ENCODE results near the gene PDC.

Gene PDC

GRCh38 chr1:186461014-186461413 lies at the start of gene PDC:
Gene PDC, minus strand, starts transcription at chr1:186461114. Its CDS starts 11,655 bp downstream, at chr1:186449459.
- DNase-seq: no peak

DNA sequence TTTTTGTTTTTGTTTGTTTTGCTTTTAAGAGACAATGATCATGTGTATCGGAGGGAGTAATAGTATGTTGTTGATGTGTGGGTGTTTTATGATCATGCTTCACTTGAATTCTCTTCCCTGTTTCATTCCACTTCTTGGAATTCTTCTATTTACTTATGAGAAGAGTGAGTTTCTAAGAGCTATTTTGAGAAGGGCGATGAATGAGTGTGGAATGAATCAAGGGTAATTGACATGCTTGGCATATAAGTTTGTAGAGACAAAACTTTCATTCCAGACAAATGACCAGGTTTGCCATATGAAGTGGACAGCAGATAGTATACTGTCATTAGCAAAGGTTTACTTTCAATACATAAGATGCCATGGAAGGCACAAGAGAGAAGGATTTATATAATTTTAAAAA lies 42.3 kb upstream of the PDC start:
- no peak for DNase-seq

GRCh38 chr1:186502087-186502486 lies 41.2 kb upstream of the PDC start:
- DNase-seq: peak; percentile 21

DNA sequence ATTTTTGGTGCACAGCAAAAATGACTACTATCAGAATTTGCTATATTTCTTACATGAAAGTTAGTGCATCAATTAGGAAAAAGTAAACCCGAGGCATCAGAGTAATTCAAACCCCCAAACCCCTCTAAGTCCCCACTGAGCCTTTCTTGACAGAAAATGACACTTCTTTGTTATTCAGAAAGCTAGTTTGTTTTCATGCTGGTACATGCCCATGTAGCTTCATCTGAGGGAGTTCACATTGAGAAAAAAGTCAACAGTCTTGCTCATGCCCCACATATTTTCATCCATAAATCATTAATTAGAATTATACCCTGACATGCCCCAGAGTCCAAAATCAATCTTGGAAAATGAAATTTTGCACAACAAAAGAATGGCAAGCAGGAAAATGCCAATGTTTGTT lies 39.9 kb upstream of the PDC start:
- DNase-seq: no peak

- no peak for DNase-seq
Observed at GRCh38 chr1:186499571-186499970, 38.7 kb upstream of the PDC start.

- no peak for DNase-seq
Observed at GRCh38 chr1:186498695-186499389, 37.9 kb upstream of the PDC start.

DNA sequence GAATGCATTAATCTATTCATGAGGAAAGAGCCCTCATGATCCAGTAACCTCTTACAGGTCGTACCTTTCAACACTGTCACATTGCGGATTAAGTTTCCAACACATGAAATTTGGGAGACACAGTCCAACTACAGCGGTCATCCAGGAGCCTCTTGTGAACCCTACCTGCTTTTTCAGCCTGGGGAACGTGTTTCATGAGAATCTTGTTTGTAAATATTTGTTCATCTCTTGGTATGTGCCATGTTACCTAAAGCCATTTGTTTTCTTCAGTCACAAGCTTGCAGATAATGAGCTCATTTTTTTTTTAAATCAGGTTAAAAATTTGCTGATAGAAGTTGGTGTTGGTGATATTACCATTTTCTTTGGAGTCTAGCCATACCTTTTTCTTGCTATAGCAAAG lies 37.2 kb upstream of the PDC start:
- DNase-seq: no peak

- DNase-seq: no peak
Observed at GRCh38 chr1:186497651-186498050, 36.7 kb upstream of the PDC start.

DNA sequence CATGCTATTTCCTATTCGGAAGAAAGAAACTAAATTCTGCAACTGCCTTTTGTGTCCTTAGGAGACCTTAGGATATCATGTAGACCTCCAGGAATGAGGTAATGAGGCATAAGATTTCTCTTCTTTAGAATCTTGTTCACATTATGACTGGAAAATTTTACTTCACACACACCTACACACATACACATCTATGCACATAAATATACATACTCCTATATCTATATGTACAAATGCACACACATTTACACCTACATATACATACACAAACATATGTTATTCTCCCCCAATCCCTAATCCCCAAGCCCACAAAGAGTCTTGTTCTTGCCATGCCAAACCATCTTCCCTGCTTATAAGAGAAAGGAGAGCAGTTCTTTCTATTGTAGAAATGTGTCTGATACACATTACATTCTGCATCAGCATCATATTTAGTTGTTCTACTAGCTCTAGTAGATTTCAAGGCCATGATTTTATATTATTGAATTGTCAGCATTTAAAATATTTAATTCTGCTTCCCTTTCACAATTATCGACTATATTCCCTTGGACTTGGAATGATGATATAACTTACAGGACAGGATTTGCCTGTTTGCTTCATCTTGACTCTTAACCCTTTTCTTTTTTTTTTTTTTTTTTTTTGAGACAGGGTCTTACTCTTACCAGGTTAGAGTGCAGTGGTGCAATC lies 35.4 kb upstream of the PDC start:
- no peak for DNase-seq

DNA sequence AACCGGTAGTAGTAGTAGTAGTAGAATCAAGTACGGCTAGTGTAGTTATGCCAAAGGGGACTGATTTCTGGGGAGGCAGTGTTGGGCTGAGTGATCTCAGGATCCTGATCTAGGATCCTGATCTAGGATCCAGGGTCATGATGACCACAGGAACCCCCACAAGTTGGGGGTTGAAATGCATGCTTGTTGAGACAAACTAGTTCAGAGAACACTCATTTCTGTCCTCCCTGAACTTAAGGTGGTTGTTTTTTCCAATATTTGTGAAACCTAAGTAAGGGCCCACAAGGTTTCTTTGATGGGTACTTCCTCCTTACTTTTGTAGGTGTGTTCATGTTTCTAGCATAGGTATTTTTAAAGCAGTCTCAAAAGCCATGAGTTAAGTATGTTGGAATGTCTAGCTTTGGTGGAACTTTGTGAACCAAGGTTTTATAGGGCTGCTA lies 33.9 kb upstream of the PDC start:
- no peak for DNase-seq

GRCh38 chr1:186492531-186493291 lies 31.8 kb upstream of the PDC start:
- no peak for DNase-seq

DNA sequence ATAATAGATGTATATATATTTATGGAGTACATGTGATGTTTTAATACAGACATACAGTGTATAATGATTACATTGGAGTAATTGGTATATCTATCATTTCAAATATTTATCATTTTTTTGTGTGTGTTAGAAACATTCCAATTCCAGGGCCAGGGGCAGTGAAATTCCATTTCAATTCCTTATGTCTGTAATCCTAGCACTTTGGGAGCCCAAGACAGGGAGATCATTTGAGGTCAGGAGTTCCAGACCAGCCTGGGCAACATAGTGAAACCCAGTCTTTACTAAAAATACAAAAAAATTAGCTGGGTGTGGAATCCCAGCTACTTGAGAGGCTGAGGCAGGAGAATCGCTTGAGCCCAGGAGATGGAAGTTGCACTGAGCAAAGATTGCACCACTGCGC lies 30.4 kb upstream of the PDC start:
- no peak for DNase-seq

GRCh38 chr1:186487163-186487562 lies 26.2 kb upstream of the PDC start:
- no peak for DNase-seq

DNA sequence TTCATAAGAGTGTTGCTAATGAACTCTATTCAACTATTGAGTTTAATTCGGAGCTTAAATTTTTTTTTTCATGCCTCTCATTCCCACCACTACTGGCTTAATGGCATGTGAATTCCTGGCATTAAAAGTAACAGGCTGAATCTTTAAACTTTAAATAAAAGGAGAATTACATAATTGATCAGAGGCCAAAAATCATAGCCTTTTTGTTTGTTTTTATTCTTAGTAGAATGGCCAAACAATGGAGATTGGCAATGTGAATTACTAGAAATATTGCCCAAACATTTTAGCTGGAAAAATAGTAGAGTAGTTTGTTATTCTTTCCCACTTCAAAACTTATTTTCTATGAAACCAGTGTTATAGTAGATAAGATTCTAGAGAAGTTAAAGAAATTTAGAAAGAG lies 25.1 kb upstream of the PDC start:
- DNase-seq: no peak

DNA sequence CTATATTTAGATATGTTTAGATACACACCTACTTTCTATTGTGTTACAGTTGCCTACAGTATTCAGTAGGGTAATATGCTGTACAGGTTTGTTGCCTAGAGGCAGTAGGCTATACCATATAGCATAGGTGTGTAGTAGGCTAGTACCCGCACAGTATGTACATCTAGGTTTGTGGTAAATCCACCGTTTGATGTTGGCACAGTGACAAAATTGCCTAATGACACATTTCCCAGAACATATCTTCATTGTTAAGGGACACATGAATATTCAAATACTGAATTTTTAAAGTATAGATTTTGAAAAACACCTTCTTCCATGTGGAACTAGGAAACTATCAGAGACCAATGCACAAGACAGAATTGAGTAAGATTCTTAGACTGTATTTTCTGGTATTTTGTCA lies 22.6 kb upstream of the PDC start:
- DNase-seq: no peak

- DNase-seq: peak; percentile 81
Observed at GRCh38 chr1:186482661-186483255, 21.8 kb upstream of the PDC start.

DNA sequence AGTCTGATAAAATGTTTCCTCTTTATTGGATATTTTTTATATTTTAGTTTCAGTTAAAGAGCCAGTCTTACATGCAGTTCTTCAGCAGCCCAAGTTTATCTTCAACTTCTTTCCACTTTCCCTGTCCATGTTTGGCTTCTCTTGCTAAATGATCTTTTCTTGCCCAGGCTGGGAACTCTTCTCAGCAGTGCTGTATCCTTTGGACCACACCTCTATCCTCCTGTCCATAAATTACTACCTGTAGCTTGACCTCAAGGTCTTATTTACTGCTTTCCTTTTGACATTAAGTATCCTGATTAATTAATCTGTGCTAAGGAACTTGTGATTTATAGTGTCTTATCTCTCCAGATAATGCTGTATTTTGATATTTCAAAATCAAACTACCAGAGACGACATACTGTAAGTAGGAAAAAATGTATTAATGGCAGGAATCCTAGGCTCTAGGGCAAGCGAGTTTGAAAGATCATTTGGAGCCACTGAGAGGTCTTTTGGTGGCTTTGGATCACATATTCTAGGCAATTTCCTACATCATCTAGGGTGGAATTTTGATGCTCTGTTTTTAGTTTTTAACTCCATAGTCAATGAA lies 20.5 kb upstream of the PDC start:
- no peak for DNase-seq

- no peak for DNase-seq
Observed at GRCh38 chr1:186479162-186479561, 18.2 kb upstream of the PDC start.

DNA sequence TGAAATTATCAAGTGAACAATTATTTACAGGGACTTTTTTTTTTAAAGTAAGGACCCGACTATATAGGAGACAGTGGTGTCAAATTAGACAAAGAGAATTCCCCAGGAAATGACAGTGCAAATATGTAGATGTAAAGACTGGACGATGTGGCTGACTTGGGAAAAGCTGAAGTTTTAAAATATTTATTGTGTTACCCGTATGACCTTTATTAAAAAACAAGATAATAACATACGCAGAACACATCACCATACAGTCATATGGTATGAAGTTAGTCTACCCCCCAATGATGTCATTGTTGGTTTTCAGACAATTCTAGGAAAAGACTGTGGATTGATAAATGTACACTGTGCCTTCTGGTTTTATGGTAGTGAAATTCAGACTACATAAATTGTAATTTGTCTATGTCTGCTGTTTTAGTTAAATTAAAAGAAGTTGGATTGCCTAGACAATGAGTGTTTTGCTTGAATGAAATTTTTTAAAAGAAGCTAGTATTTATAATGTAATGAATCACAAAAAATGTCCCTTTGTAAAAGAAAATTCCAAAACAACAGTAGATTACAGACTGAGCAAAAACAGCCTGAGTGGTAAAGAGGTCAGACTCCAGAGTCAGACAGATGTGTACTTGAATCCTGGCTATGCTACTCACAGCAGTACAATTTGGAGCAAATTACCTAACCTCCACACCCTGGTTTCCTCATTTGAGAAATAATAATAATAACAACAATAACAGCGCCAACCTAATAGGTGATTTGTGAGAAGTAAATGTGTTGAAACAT lies 15.5 kb upstream of the PDC start:
- no peak for DNase-seq

- no peak for DNase-seq
Observed at GRCh38 chr1:186474208-186474607, 13.3 kb upstream of the PDC start.

- no peak for DNase-seq
Observed at GRCh38 chr1:186473047-186473446, 12.1 kb upstream of the PDC start.

- DNase-seq: no peak
Observed at GRCh38 chr1:186465946-186466345, 5.0 kb upstream of the PDC start.

Data from right hindlimb (tissue), 1 donor.